HG03460 (cell line): Measurements from ENCODE around the gene KLK11.
"Not testable (repeated sequence)": the region's sequence is repeated elsewhere in the genome, so short reads cannot be mapped to it uniquely, and the experiment has no call there.

Experiments
- ATAC-seq: cut with Tn5 transposase; IDR thresholded peaks from one replicate; pipeline ENCODE4 v1.9.1; 2021; ENCODE audit not compliant: unreplicated experiment

The KLK11 gene

DNA sequence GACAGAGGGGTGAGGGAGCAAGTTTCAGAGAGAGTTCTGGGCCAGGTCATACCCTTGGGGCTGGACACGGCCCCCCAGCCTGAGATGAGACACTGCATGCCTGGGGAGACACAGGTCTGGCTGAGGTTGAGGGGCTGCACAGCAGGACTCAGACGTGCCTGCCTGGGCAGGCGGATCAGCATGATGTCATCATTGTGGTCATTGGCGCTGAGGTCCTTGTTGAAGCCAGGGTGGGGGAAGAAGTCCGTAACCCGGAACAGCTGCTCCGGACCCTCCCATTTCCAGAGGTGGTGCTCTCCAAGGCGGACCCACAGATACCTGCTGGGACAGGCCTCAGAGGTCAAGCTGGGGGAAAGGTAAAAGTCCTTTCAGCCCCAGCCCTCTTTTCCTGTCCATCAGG, 20.0 kb downstream of the KLK11 start:
- no peak for ATAC-seq

DNA sequence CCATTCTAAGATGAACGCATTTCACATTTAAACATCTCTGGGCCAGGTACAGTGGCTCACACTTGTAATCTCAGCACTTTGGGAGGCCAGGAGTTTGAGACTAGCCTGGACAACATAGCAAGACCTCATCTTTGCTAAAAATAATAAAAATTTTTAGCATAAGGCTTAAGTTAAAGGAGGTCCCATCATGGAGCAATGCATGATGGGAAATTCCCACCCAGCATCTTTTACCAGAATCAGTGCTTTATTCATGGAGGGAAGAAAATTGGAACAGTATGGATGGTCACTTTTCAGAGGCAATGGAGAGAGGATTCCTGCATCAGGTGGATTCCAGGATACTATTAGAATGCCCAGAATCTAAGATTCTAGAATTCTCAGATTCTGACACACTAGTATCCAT, 21.2 kb downstream of the KLK11 start:
- no peak for ATAC-seq

DNA sequence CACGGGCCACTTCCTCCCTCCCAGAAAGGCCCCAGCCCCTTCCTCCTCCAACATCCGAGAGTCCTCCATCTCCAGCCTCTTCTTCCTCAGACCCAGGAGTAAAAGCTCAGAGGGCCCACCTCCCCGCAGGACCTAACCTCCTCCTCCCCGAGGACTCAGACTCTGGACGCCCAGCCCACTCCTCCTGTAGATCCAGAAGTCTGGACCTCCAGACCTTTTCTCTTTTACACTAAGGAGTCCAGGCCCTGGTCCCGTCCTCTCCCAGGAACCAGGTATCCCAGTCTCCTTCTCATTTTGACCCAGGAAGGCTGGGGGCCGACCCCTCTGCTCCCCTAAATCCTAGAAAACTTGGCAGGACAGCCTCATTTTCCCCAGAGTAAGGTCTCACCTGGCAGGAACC, 23.1 kb downstream of the KLK11 start:
- ATAC-seq = no peak

DNA sequence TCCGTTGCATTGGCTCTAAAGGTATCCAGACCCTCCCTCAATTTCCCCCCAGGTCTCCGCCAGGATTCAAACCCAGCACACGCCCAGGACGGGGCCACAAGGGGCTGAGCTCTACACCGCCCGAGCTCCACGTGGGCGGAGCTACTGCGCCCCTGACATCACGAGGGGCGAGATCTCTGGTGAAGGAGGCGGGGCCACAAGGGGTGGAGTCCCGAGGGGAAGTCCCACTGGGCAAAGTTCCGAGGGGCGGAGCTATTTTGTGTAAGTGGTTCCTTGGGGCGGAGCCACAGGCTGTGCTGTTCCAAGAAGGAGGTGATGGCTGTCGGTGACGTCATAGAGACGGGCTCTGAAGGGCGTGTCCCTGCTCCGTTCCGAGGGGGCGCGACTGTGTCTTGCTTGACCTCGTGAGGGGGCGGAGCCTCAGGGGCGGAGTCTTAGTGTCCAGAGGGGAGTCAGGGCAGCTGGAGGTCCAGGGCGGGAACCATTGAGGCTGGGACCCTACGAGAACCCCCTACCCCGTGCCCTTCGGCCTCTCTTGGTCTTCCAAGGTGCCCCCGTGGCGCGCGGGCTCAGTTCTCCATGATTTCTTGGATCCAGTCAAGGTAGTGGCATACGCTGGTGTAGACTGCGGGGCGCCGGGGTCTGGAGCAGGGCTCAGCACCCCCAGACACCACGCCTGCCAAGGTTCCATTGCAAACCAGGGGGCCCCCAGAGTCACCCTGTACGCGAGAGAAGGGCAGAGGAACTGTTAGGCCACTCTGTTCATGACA, 23.7 kb downstream of the KLK11 start:
- no peak for ATAC-seq

DNA sequence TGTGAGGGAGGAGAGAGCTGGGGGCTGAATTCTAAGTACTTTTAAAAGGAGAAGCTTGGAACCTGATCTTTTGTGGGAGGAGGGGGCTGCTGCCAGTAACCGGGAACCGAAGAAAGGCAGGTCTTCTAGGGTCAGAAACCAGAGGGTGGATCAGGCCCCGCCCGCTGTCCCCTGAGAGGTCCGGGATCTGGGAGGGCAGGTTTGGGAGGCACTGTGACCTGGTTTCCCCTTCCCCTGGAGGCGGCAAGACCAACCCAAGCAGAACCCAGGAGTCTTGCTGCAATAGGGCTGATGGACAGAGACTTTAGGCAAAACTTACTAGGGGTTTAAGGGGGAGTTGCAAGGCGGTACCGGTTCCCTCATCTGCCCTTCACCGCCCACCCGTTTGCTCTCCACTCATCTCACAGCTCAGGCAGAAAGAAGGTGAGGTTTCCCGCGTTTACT, 24.3 kb downstream of the KLK11 start:
- no peak for ATAC-seq

DNA sequence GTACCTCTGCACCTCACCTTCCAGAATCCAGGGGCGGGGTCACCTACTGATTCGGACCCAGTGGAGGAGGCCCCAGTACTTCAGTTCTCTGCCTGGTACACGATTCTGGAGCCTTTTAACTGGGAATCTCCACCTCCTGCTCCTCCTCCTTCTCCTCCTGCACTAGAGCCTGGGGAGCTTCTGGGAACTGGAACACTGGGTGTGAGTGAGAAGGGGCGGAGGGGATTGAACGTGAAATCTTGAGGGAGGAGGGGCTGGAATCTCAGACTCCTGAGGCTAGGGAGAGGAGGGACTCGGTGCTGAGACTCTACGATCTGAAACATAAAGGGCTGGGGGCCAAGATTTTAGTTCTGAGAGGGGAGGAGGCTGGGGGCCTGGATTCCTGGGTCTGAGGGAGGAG, 24.9 kb downstream of the KLK11 start, which contains the start of gene KLK8:
Gene KLK8 (minus strand): TSS at position 90 of the 400 bp plus-strand sequence. CDS start 437 bp downstream, outside the sequence.
- ATAC-seq = no peak

DNA sequence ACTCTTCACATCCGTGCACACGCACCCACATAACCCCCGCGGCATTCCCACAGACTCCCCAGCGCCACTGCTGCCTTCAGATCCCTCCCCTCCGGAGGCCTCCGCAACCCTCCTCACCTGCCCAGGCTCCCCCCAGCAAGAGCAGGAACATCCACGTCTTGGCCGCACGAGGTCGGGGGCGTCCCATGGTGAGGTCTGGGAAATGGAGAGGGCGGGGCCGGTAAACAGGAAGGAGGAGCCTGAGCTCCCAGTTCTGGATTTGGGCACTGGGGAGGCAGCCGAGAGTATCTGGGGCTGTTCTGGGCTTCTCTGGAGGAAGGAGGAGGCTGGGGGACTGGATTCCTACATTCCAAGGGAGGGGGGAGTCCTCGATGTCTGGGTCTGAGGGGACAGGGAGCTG, 25.4 kb downstream of the KLK11 start:
- ATAC-seq = no peak

DNA sequence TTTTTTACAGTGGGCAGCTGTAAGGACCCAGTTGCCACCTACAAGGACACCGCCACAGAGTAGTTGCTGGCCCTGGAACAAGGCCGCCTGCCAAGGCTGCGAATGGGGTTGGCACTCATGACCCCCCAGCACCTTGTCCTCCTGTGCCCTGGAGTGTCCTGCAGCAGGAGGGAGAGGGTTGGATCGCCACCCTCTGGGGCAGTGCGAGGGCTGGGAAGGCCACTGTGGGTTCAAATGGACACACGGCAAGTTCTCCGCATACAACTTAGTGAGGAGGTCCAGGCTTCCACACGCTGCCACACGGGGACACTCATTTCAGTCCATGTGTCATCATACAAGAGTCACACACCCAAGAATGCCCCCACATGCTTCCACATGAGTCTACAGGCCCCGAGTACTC, 26.0 kb downstream of the KLK11 start:
- no peak for ATAC-seq

DNA sequence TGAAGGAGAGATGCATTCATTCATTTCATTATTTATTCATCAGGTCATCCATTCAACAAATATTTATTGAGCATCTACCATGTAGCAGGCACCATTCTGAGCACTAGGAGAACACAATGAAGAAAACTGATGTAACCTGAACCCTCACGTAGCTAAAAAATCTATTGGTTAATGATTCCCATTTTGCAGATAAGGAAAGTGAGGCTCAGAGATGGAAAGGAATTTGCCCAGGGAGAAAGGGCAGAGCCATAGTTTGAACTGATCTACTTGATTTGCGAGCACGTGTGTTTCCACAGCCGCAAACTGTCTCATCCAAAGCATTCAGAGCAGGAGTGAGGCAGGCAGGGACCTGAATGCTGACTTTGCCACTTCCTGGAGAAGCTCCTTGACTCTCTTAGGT, 27.7 kb downstream of the KLK11 start:
- ATAC-seq = no peak

DNA sequence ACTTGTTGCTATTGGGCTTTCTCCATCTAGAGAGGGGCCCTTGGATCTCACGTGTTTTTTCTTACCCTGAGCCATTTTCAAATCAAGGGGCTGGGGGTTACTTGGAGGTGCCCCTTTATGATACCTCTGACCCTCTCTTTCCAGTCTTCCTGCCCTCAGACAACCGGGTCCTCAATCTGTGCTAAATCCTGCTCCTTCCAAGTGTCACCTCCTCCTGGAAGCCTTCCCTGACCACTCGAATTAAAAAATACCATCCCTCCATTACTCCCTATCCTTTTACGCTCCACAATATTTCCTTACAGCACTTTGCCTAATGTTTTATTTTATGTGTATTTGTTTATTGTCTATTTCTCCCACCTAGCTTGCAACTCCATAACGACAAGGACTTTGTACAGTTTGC, 28.4 kb downstream of the KLK11 start:
- ATAC-seq = no peak

DNA sequence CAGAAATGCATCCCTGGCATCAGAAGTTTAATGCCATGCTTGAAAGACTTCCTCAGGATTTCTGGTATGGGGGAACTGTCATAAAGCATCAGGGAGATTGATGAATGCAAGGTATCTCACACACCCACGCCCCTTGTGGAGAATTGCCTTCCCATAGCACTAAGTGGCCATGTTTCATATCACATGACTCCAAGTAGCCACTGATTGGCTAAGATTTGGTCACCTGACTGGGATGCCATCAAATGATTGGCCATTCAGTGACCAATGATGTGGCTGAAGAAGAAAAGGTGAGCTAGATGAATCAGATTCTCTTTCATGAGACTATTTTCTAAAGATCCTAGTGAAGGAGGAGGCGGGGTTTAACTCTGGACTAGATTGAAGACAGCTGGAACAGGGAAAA, 32.3 kb downstream of the KLK11 start:
- ATAC-seq = no peak

DNA sequence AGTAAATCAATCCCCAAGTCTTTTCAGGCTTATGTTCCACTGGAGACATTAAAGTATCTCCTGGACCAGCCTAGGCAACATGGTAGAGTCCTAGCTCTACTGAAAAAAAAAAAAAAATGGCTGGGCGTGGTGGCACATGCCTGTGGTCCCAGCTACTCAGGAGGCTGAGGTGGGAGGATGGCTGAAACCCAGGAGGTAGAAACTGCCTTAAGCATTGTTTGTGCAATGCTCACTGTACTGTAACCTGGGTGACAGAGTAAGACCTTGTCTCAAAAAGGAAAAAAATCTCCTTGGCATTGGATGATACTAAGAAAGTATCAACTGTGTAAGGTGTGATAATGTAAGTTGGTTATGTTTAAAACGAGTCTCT, 33.8 kb downstream of the KLK11 start:
- ATAC-seq = no peak

DNA sequence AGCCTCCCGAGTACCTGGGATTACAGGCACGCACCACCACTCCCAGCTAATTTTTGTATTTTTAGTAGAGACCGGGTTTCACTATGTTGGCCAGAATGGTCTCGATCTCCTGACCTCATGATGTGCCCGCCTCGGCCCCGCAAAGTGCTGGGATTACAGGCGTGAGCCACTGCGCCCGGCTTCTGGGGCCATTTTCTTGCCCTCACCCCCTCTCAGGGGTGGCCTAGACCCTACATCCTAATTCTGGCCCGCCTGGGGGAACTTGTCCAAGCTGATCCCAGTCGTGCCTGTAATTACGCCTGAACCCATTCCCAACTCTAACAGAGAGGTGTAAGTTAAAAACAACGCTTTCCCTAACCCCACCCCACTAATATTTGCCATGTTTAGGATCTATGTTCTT, 42.0 kb downstream of the KLK11 start:
- not testable (repeated sequence) for ATAC-seq

DNA sequence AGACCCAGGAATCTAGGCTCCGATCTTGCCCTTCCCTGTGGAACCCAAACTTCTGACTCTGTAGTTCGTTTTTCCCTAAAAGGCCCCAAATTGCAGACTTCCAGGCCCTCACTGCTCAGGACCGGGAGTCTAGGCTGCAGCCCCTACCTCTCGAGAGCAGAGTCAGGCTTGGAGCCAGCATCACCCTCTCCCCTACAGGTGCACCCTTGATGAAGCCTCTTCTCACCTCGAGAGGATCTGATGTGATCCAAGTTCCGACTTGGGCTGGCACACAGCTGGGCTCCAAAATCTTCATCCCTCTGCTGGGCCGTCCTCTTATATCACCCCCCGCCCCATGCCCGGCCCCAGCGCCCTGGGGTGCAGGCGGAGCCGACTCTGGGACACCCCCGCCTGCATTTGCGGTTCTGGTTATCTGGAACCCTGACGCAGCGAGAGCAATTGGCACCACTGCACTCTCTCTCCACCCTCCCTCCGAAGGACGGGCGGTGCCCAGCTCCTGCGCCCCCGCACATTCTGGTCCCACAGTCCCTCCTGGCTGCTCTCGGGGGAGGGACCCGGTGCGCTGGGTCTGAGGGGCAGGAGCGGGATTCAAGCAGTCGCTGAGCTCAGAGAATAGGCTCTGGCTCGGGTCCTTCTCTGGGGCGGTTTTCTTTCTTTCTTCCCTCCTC, 42.7 kb downstream of the KLK11 start, which contains the start of gene KLK7:
Gene KLK7 (minus strand): TSS at position 293 of the 668 bp plus-strand sequence. CDS start 1,518 bp downstream, outside the sequence.
- no peak for ATAC-seq

DNA sequence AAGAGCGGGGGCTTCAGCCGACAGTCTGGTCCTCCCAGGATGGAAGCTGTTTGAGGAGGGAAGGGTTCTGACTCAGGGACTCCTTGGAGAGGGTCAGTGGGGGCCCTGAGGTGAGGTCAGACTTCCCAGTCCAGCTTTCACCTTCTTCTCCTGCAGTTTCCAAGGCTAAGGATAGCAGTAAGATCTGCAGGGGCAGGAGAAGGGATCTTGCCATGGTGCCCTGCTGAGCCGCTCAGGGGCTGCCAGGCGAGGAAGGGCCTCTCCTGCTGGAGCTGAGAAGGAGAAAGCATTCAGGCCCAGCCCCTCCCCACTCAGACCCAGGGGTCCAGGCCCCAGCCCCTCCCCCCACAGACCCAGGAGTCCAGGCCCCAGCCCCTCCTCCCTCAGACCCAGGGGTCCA, 44.2 kb downstream of the KLK11 start:
- ATAC-seq = no peak

DNA sequence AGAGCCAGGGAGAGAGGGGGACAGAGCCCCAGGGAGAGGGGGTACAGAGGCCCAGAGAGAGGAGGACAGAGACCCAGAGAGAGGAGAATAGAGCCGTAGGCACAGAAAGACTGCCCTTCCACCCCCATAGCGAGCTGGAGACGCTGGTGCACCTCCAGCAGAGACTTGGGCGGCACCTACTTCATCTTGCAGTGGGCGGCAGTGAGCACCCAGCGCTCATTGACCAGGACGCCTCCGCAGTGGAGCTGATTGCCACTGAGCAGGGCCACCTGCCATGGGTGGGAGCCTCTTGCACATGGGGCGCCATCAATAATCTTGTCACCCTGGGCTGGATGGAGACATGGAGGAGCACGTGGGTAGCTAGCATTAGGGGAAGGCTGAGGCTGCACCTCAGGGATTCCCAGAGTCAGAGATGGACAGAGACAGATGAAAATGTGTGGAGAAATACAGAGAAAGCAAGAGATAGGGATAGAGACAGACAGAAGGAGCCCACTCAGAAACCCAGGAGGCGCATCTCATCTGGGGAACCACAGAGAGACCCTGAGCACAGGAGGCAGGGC, 44.7 kb downstream of the KLK11 start:
- ATAC-seq = no peak

DNA sequence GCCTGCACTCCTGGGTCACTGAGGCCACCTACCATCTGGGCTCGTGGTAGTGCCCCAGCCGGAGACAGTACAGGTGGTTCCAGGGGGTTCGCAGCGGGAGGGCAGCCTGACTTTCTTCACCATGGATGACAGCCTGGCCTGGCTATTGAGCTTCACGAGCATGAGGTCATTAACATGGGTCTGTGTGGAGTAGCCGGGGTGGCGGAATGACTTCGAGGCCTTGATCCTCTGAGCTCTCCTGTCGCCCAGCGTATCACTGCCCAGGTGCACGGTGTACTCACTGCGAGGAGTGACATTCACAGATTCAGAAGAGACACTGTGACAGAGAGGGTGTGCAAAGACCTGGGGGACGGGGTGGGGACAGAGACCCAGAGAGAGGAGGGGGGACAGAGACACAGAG, 46.2 kb downstream of the KLK11 start:
- no peak for ATAC-seq

DNA sequence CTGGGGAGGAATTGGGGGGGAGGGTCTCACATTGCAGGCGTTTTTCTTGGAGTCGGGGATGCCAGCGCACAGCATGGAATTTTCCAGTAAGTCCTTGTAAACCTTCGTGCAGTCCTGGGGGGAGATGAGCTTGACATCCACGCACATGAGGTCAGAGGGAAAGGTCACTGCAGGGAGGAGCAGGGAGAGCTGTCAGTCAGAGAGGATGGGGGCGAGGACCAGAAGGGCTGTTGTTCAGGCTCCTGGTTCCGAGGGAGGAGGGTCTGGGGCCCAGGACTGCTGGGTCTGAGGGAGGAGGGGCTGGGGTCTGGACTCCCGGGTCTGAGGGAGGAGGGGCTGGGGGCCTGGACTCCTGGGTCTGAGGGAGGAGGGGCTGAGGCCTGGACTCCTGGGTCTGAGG, 46.7 kb downstream of the KLK11 start:
- no peak for ATAC-seq

DNA sequence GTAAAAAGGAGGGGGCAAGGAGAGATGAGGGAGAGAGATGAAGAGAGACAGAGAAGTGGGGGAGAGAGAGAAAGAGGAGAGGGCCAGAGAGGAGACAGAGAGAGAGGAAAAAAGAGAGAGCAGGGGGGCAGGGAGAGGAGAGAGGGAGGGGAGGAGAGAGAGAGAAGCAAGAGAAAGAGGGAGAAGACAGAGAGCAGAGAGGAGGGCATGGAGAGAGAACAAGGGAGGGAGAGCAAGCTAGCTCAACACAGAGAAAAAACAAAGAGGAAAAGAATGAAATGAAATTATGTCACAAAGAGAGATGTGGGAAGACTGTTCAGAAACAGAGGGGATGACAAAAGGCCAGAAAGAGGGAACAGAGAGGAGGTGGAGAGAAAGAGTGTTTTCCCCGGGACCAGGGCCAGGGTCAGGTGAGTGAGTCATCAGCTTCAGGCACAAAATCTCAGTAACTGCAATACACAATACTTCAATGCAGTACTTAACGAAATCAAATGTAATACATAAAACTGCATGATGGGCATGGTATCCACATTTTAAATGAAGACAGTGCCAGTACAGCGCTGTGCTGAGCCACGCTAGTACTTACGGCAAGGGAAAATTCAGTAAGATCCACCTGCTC, 47.5 kb downstream of the KLK11 start:
- ATAC-seq = no peak

DNA sequence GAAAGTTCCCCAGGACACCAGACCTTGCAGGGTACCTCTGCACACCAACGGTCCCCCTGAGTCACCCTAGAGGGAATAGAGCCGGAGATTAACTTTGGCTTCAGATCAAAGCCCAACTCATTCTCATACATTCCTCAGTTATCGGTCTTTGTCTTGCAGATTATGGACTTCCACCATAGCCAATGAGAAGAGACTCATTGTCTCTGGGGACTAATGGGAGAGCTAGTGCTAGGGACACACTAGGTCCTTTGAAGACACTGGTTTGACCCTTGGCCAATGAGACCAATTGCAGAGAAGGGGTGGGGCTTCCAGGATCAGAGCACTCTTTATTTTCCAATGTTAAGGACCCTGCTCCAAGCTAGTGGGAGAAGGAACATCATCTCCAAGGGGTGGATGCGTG, 48.8 kb downstream of the KLK11 start:
- no peak for ATAC-seq

DNA sequence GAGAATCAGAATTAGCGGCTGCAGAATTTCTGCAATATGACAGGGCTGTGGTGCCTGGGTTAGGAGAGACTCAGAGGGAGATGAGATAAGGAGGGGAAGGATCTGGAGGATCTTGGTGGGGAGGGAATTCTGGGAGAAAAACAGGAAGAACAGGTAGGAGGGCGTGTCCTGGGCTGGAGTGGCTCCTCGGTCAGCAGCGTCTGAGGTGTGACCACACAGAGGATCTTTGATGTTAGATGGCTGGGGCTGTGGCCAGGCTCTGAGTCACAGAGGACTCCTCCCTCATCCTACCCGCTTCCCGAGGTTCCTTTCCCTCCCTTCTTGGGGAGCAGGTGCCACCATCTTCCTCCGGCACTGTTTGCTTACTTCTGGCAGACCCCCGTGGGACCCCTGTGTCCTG, 50.6 kb downstream of the KLK11 start:
- no peak for ATAC-seq
